Caki2 (cell line): ENCODE measurements around the gene SPACA9. TPM values are rescaled to one million over a fixed set of nuclear protein-coding genes. Genes with fewer than 3 reads are reported as not detected.

ENCODE experiments used
- DNase-seq: peaks from one replicate; pipeline ENCODE4 v3.0.0-alpha.2; 2015; ENCODE audit warnings: low read depth
- in situ Hi-C: cut with HindIII; loops from 2 replicates; pipeline ENCODE4 v1.10.0; 2016; ENCODE audit warnings: low sequenced_read_pairs, low pct_unique_long_range_greater_than_20kb, mixed read lengths
- total RNA-seq: library from RNA; depleted of rRNA; stranded (reverse); fragments of >200 nt; shearing (Covaris generic); gene quantifications from 2 replicates; pipeline ENCODE4 v1.2.3, GENCODE V29; 2014; ENCODE audit warnings: low replicate concordance; rRNA removed

SPACA9 gene
- 0.17 and 2.2 TPM in 2 replicates for total RNA-seq

- in situ Hi-C loops: no loop called here
- DNase-seq: peak; percentile 20
Measured at GRCh38 chr9:132878695-132879456, at the start of gene SPACA9. SPACA9 (plus strand) TSS chr9:132878898; CDS start chr9:132883948, 5,050 bp downstream.

DNA sequence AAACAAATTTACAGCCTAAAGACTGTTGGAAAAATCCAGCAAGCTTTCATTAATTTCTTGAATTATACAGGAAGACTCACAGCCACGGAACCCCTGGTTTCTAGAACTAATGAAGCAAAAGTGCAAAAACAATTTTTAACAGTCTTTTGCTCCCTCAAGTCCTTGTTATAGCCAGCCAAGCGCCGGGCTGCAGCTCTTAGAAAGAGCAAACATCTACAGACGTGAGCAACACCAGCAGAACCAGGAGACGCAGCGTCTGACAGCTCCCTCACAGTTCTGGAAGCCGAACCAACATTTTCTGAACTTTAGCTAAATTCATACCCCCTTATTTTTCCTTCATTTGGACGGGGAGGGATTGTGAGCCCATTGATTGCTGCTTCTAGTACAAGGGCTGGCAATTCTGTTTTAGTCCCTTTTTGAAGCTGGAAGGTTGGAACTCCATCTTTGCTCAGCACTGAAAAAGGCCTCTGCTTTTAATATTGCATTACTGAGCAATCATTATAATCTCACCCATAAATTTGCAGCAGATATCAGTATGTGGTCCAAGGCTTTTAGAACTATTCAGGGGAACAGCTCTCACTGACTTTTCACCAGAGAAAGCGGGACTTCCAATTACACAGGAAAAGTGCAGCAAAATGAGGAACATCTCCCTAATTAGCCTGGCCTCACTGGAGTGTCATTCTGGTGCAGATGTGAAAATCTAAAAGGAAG lies 46.4 kb upstream of the SPACA9 start:
- in situ Hi-C loops: no loop called here
- no peak for DNase-seq

DNA sequence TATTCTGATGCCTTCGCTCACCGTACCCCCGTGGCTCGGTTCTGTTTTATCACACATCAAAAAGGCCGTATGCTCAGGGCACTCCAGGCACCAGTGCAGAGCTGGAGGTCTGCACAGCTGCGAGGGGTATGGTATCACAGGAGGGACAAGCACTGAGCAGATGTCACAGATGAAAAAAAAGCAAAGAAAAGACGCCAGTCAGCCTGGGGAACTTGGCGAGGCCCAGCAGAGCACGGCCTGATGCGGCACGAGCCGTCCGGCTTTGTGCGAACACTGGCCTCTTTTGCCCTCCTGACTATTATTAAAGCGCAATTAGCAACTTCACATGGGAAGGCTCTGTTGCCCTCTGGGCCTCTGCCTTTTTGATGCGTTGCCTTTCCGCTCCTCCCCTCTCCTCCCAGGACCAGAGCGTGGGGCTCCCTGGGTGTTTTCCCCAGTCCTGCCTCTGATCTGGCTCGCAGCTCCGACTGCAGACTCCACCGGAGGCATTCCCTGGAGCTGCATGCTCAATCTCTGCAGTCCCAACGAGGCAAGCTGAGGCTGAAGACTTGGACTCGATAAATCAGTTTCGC lies 45.1 kb upstream of the SPACA9 start:
- in situ Hi-C loops: no loop called here
- DNase-seq: no peak

GRCh38 chr9:132834343-132834742 lies 44.4 kb upstream of the SPACA9 start:
- in situ Hi-C loops: no loop called here
- DNase-seq: no peak

- in situ Hi-C loops: no loop called here
- no peak for DNase-seq
Measured at GRCh38 chr9:132837501-132838286, 41.0 kb upstream of the SPACA9 start.

DNA sequence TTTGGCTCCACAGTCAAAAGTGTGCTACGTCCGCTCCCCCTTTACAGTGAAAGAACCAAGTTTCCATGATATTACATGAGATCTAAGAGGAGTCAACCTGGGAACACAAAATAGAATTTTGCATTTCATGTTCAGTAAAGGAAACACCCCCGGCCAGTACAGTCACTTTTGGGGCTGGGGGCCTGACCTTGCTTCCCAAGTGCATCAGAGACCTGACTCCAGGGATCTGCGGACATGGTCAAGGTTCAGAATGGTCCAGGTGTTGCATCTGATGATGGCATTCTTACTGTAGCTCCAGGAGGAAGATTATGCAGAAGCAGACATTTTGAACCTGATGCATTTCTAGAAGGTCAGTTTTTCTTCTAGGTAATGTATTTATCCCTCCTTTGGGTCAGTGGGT lies 40.4 kb upstream of the SPACA9 start:
- no peak for DNase-seq
- in situ Hi-C loops: no loop called here

DNA sequence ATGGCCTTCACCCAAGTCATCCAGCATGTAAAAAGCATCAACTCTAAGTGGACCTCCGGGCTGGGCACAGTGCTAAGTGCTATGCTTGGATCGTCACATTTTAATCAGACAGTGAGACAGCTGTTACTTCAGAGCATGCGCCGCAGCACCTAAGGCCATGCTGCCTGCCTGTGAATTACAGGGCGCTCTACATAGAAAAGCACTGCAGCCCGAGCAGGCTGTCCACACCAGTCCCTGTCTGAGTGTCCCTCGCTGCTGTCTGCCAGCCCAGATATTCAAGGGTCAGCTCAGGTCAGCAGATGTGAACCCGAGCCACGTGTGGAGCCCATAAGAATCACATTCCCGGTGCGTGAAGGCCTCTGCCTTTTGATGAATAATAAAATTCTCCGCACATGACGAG lies 37.7 kb upstream of the SPACA9 start:
- DNase-seq: no peak
- in situ Hi-C loops: no loop called here

DNA sequence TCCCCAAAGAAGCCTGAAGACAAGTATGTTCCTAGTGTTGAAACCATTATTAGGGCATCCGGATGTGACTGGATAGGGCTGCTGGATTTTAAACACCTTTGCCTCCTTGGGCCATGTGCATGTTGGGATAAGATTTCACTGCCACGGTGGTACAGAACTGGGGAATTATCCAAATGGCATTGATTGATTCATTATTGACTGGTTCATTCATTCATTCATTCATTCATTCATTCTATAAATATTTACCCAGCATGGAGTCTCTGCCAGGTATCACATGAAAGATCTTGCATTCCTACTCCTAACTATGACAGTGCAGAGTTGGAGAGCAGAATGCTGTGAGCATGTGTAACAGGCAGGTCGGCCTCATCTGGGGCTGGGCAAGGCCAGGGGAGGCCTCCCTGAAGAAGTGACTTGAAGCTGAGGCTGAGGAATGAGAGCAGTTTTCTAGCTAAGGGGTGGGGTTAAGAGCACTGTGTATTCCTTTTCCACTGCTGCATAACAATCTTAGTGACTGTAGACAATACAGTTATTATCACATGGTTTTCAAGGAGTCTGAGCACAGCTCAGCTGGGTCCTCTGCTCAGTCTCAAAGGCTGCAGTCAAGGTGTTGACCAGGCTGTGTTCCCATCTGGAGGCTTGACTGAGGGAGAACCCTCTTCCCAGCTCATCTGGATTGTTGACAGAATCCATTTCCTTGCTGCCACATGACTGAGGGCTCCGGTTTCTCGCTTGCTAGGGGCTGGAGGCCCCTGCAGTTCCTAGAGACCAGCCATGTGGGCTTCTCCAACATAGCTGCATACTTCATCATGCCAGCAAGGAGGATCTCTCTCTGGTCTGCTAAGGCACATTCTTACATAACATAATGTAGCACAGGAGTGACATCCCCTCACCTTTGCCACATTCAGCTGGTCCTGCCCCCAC lies 36.3 kb upstream of the SPACA9 start:
- in situ Hi-C loops: no loop called here
- DNase-seq: no peak

GRCh38 chr9:132846109-132846917 lies 32.4 kb upstream of the SPACA9 start:
- in situ Hi-C loops: no loop called here
- DNase-seq: no peak

- no peak for DNase-seq
- in situ Hi-C loops: no loop called here
Measured at GRCh38 chr9:132846918-132847515, 31.7 kb upstream of the SPACA9 start.

DNA sequence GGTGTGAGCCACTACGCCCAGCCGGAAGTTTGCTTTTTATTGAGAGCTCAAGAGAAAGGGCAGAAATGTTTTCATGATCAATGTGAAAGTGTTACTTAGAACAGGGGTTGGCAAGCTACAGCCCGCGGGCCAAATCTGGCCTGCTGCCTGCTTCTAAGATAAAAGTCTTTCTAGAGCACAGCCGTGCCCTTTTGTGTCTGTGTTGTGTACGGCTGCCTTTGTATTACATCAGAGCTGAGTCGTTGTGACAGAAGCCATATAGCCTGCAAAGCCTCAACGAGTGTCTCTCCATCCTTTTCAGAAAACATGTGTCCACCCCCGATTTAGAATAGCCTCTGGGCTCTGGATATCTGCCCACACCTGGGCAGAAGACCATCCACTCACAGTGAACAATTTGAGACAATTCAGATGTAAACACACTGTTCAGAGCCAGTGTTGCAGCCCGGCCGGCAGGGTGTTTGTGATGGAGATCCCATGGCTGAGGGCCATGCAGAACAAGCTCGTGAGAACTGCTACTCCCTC lies 29.5 kb upstream of the SPACA9 start:
- DNase-seq: no peak
- in situ Hi-C loops: no loop called here

GRCh38 chr9:132853482-132853881 lies 25.2 kb upstream of the SPACA9 start:
- DNase-seq: no peak
- in situ Hi-C loops: no loop called here

DNA sequence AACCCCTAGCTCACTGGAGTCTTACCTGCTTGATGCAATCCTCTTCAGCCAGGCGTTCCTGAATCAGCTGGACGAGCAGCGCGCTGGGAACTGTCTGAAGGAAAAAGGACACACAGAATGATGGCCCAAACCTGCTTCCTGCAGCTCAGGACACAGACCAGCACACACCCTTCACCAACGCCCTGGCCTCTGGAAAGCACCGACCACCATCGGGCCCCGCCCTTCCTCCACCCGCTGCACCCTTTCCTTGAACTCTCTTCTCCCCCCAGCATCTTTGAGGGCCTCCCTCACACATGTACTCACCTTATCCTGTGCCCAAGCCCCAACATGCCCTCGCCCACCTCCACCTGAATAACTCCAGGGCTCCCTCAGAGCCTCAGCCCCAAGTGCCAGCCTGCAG lies 23.9 kb upstream of the SPACA9 start:
- in situ Hi-C loops: no loop called here
- DNase-seq: no peak

GRCh38 chr9:132855904-132856303 lies 22.8 kb upstream of the SPACA9 start:
- in situ Hi-C loops: no loop called here
- DNase-seq: no peak

DNA sequence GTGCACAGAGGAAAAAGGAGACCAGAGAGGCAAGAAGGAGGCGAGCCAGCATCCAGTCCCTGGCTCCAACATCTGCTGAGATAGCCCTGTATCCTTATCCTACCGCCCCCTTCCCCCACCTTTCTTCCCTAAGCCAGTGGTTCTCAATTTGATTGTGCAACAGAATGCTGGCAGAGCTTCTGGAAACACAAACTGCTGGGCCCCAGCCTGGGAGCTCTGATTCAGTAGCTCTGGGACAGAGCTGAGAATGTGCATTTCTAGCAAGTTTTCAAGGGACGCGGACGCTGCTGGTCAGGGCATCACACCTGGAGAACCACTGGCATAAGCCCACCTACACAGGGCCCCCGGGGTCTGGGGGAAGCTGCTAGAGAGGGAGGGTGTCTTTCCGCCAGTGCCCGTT lies 21.7 kb upstream of the SPACA9 start:
- in situ Hi-C loops: no loop called here
- DNase-seq: no peak

DNA sequence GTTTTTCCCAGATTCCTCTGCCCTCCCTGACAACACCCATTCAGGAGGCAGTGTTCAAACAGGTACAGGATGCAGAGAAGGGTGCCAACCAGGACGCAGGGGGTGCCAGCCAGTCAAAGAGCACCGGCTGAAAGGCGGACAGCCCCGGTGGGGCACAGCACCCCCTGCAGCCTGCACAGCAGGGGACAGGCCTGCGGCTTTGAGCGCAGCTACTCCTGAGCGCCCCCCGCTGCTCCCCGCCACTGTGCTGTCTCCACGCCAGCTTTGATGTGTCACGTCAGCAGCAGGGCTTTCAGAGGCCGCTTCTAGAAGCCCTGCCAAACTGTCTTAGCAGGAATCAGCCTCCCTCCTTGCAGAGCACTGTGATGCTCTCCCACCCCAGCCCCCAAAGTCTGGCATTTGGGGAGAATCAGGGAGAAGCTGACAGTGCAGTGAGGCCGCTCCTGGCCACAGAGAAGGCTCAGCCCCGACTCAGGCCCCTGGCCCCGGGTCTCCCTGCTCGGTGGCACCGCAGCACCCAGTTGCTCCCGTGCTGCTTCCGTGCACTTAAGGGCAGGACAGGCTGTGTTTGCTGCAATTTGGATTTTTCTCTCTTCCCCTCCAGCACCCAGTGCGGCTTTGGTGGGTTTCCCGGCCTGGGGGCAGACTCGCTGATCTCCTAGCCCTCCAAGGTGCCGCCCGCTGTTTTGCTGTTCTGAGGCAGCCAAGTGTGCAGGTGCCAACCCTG lies 20.9 kb upstream of the SPACA9 start:
- no peak for DNase-seq
- in situ Hi-C loops: no loop called here
